ENCODE measurements around the gene CTXN2.

CTXN2 gene

GRCh38 chr15:48153526-48153925, 37.9 kb upstream of the CTXN2 start:
- no peaks in the 10 kb centered on the region for H3K27me3 ChIP-seq (replicated peaks; ENCODE audit: control insufficient read depth, insufficient read depth, low read length)
- H3K36me3 ChIP-seq (ENCODE audit: control insufficient read depth, insufficient read depth, low read length): peaks cover 1% of the 10 kb centered on the region
- DNase-seq (ENCODE audit: extremely low read depth, insufficient read length): no peak
- TF ChIP-seq CTCF (IDR thresholded peaks at IDR 0.05; ENCODE audit: insufficient read depth, low read length, poor library complexity, severe bottlenecking): no peak
- no peak overlapping the region for H3K4me3 ChIP-seq (replicated peaks; ENCODE audit: low read depth, low read length)

GRCh38 chr15:48168616-48169015, 22.8 kb upstream of the CTXN2 start:
- no peak for TF ChIP-seq CTCF (IDR thresholded peaks at IDR 0.05; ENCODE audit: insufficient read depth, low read length, poor library complexity, severe bottlenecking)
- no peak overlapping the region for H3K4me3 ChIP-seq (replicated peaks; ENCODE audit: low read depth, low read length)

GRCh38 chr15:48170981-48171380, 20.5 kb upstream of the CTXN2 start:
- DNase-seq (ENCODE audit: extremely low read depth, insufficient read length): no peak

More at GRCh38 chr15:48168616-48169015, 22.8 kb upstream of the CTXN2 start:
- no peak for DNase-seq (ENCODE audit: extremely low read depth, insufficient read length)
- H3K36me3 ChIP-seq (ENCODE audit: control insufficient read depth, insufficient read depth, low read length): no peaks in the 10 kb centered on the region
- H3K27me3 ChIP-seq (replicated peaks; ENCODE audit: control insufficient read depth, insufficient read depth, low read length): no peaks in the 10 kb centered on the region

GRCh38 chr15:48175126-48175525, 16.3 kb upstream of the CTXN2 start:
- H3K27me3 ChIP-seq (replicated peaks; ENCODE audit: control insufficient read depth, insufficient read depth, low read length): no peaks in the 10 kb centered on the region
- no peak for DNase-seq (ENCODE audit: extremely low read depth, insufficient read length)
- no peak overlapping the region for H3K4me3 ChIP-seq (replicated peaks; ENCODE audit: low read depth, low read length)
- no peaks in the 10 kb centered on the region for H3K36me3 ChIP-seq (ENCODE audit: control insufficient read depth, insufficient read depth, low read length)
- no peak for TF ChIP-seq CTCF (IDR thresholded peaks at IDR 0.05; ENCODE audit: insufficient read depth, low read length, poor library complexity, severe bottlenecking)

More at GRCh38 chr15:48170981-48171380, 20.5 kb upstream of the CTXN2 start:
- Histone ChIP-seq H3K27me3 (replicated peaks; ENCODE audit: control insufficient read depth, insufficient read depth, low read length) (no peaks in the 10 kb centered on the region), H3K36me3 (ENCODE audit: control insufficient read depth, insufficient read depth, low read length) (no peaks in the 10 kb centered on the region), H3K4me3 (replicated peaks; ENCODE audit: low read depth, low read length) (no peak overlapping the region)
- TF ChIP-seq CTCF (IDR thresholded peaks at IDR 0.05; ENCODE audit: insufficient read depth, low read length, poor library complexity, severe bottlenecking): no peak

- no peak for TF ChIP-seq CTCF (IDR thresholded peaks at IDR 0.05; ENCODE audit: insufficient read depth, low read length, poor library complexity, severe bottlenecking)
- no peak overlapping the region for H3K4me3 ChIP-seq (replicated peaks; ENCODE audit: low read depth, low read length)
- DNase-seq (ENCODE audit: extremely low read depth, insufficient read length): no peak
Observed at GRCh38 chr15:48176112-48176511, 15.4 kb upstream of the CTXN2 start.

GRCh38 chr15:48176957-48177356, 14.5 kb upstream of the CTXN2 start:
- peak overlapping the region; percentile 76 for H3K4me3 ChIP-seq (replicated peaks; ENCODE audit: low read depth, low read length)
- no peak for DNase-seq (ENCODE audit: extremely low read depth, insufficient read length)
- TF ChIP-seq CTCF (IDR thresholded peaks at IDR 0.05; ENCODE audit: insufficient read depth, low read length, poor library complexity, severe bottlenecking): no peak

More at GRCh38 chr15:48176112-48176511, 15.4 kb upstream of the CTXN2 start:
- Histone ChIP-seq H3K27me3 (replicated peaks; ENCODE audit: control insufficient read depth, insufficient read depth, low read length) (no peaks in the 10 kb centered on the region), H3K36me3 (ENCODE audit: control insufficient read depth, insufficient read depth, low read length) (no peaks in the 10 kb centered on the region)

More at GRCh38 chr15:48176957-48177356, 14.5 kb upstream of the CTXN2 start:
- no peaks in the 10 kb centered on the region for H3K27me3 ChIP-seq (replicated peaks; ENCODE audit: control insufficient read depth, insufficient read depth, low read length)
- H3K36me3 ChIP-seq (ENCODE audit: control insufficient read depth, insufficient read depth, low read length): no peaks in the 10 kb centered on the region
